AG04450 (cell line): ENCODE results near the gene SIX3. TPM values are rescaled to one million over a fixed set of nuclear protein-coding genes. Genes with fewer than 3 reads are reported as not detected.

Experiments
- CTCF ChIA-PET: fragments of 300-600, 350-600 bp; formaldehyde crosslinking; extraction: SDS; loops from one replicate; lab custom pipeline; 2022; ENCODE audit warnings: antibody characterized with exemption, inconsistent platforms; lab: Charles Lee
- POLR2A ChIA-PET: fragments of 350-600 bp; formaldehyde crosslinking; extraction: SDS; loops from one replicate; lab custom pipeline; 2021; ENCODE audit warnings: antibody characterized with exemption, inconsistent platforms; lab: Yijun Ruan, JAX
- DNase-seq: peaks from one replicate; pipeline ENCODE4 v3.0.0-alpha.2; 2011; ENCODE audit warnings: low read depth, low spot score
- H3K27ac ChIP-seq: one replicate; pipeline ENCODE4 v1.5.1; 2012; ENCODE audit warnings: low read depth, low read length, control low read depth
- H3K27me3 ChIP-seq: one replicate; pipeline ENCODE4 v1.6.0; 2012; ENCODE audit warnings: low read length; ENCODE audit not compliant: control insufficient read depth, insufficient read depth
- H3K4me3 ChIP-seq: 2 replicates; pipeline ENCODE4 v1.5.1; 2011; ENCODE audit warnings: mild to moderate bottlenecking, low read depth, low read length, control low read depth
- H3K9me3 ChIP-seq: 2 replicates; pipeline ENCODE4 v1.5.1; 2012; ENCODE audit warnings: low read length; ENCODE audit not compliant: control insufficient read depth, insufficient read depth
- polyA plus RNA-seq: library from polyadenylated mRNA; depleted of rRNA; stranded (reverse); fragments of >200 nt; gene quantifications from 2 replicates; pipeline ENCODE4 v1.2.3, GENCODE V29; 2011; rRNA removed
- small RNA-seq: library from RNA; depleted of rRNA; stranded (forward); fragments of <200 nt; gene quantifications from one replicate; pipeline ENCODE3, GENCODE V24; 2012; ENCODE audit warnings: low read depth; ENCODE audit not compliant: insufficient read length
- TF ChIP-seq, protein P1 (sequence below): IDR thresholded peaks from 2 replicates; pipeline ENCODE4 v1.5.1; 2011; ENCODE audit warnings: low read depth, low read length, control low read depth, inconsistent platforms

SIX3 gene
- polyA plus RNA-seq, 1 experiment, result not detected

GRCh38 chr2:44994377-44994776, 52.9 kb downstream of the SIX3 start:
- H3K4me3 ChIP-seq, result no peak overlapping the region
- CTCF ChIA-PET, result no interaction called here
- TF ChIP-seq, protein P1, sequence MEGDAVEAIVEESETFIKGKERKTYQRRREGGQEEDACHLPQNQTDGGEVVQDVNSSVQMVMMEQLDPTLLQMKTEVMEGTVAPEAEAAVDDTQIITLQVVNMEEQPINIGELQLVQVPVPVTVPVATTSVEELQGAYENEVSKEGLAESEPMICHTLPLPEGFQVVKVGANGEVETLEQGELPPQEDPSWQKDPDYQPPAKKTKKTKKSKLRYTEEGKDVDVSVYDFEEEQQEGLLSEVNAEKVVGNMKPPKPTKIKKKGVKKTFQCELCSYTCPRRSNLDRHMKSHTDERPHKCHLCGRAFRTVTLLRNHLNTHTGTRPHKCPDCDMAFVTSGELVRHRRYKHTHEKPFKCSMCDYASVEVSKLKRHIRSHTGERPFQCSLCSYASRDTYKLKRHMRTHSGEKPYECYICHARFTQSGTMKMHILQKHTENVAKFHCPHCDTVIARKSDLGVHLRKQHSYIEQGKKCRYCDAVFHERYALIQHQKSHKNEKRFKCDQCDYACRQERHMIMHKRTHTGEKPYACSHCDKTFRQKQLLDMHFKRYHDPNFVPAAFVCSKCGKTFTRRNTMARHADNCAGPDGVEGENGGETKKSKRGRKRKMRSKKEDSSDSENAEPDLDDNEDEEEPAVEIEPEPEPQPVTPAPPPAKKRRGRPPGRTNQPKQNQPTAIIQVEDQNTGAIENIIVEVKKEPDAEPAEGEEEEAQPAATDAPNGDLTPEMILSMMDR, result no peak

More at GRCh38 chr2:44994377-44994776, 52.9 kb downstream of the SIX3 start:
- POLR2A ChIA-PET, result no interaction called here
- Histone ChIP-seq H3K27ac (no peak overlapping the region), H3K9me3 (no peaks in the 10 kb centered on the region), H3K27me3 (peaks cover 52% of the 10 kb centered on the region)
- no peak for DNase-seq

Small RNAs within 50 kb of the gene (small RNA-seq; reads per million reads assigned to genes)
- gene RF02246, result not detected
- not detected for gene RF02247
- gene RF02248, result not detected
- not detected for gene RF02250
- gene RF02251, result not detected
- not detected for gene RF02252

Other genes with a start within 250 kb of the SIX3 start
- gene SIX2, start 67.8 kb downstream of the SIX3 start, polyA plus RNA-seq, result not detected in 2 replicates